IMR-90 (cell line): ENCODE data around the gene HOXA7. TPM values are rescaled to one million over a fixed set of nuclear protein-coding genes. Genes with fewer than 3 reads are reported as not detected.

Source experiments
- ATAC-seq: fragments of 200-7000 bp; cut with Tn5 transposase; 2 replicates; pipeline ENCODE4 v1.9.1; 2020; ENCODE audit warnings: low read depth, mild to moderate bottlenecking, moderate library complexity
- BruUV-seq: library from RNA; stranded (reverse); fragments of 400-500 nt; replicated peaks from 2 replicates; lab custom pipeline; 2021; lab: Mats Ljungman, UMichigan
- CTCF ChIA-PET: fragments of 300-600 bp; formaldehyde crosslinking; extraction: SDS; loops from one replicate; lab custom pipeline; 2021; ENCODE audit warnings: antibody characterized with exemption; lab: Yijun Ruan, JAX
- POLR2A ChIA-PET: fragments of 300-600 bp; sonication (Branson Sonifier 250); formaldehyde crosslinking; loops from one replicate; lab custom pipeline; 2022; ENCODE audit warnings: antibody characterized with exemption; ENCODE audit not compliant: unreplicated experiment; lab: Charles Lee
- DNase-seq: peaks from one replicate; pipeline ENCODE4 v3.0.0; 2013
- H2AFZ ChIP-seq: replicated peaks from 2 replicates; pipeline ENCODE3; 2013; ENCODE audit warnings: low read length, mild to moderate bottlenecking; ENCODE audit not compliant: poor library complexity
- H2AK5ac ChIP-seq: 2 replicates; pipeline ENCODE4 v1.6.1; 2013; ENCODE audit warnings: low read depth, low read length, inconsistent platforms
- H2AK9ac ChIP-seq: replicated peaks from 2 replicates; pipeline ENCODE3; 2013; ENCODE audit warnings: mild to moderate bottlenecking, low read depth, low read length, moderate library complexity; ENCODE audit not compliant: poor library complexity
- H2BK120ac ChIP-seq: 2 replicates; pipeline ENCODE4 v1.6.1; 2013; ENCODE audit warnings: low read depth, low read length, inconsistent platforms
- H2BK15ac ChIP-seq: 3 replicates; pipeline ENCODE4 v1.6.1; 2013; ENCODE audit warnings: low read depth, low read length, inconsistent platforms
- H2BK20ac ChIP-seq: 2 replicates; pipeline ENCODE4 v1.6.1; 2013; ENCODE audit warnings: low read depth, mild to moderate bottlenecking, inconsistent platforms, low read length, moderate library complexity
- H2BK5ac ChIP-seq: 2 replicates; pipeline ENCODE4 v1.6.1; 2013; ENCODE audit warnings: mild to moderate bottlenecking, low read depth, low read length, inconsistent platforms; ENCODE audit not compliant: poor library complexity, severe bottlenecking
- H3K14ac ChIP-seq: replicated peaks from 2 replicates; pipeline ENCODE4 v1.6.1; 2013; ENCODE audit warnings: low read depth, low read length, inconsistent platforms
- H3K18ac ChIP-seq: 2 replicates; pipeline ENCODE4 v1.6.1; 2013; ENCODE audit warnings: low read depth, low read length, control low read depth
- H3K23ac ChIP-seq: 2 replicates; pipeline ENCODE4 v1.6.1; 2013; ENCODE audit warnings: low read depth, low read length, inconsistent platforms
- H3K27ac ChIP-seq: 2 replicates; pipeline ENCODE4 v1.5.1; 2013; ENCODE audit warnings: mild to moderate bottlenecking, control low read depth, low read length; ENCODE audit not compliant: insufficient read depth
- H3K27me3 ChIP-seq: 2 replicates; pipeline ENCODE4 v1.6.1; 2013; ENCODE audit warnings: low read length; ENCODE audit not compliant: control insufficient read depth, insufficient read depth
- H3K36me3 ChIP-seq: 2 replicates; pipeline ENCODE4 v1.6.1; 2013; ENCODE audit warnings: low read length, mixed read lengths; ENCODE audit not compliant: control insufficient read depth, insufficient read depth
- H3K4ac ChIP-seq: 2 replicates; pipeline ENCODE4 v1.6.1; 2013; ENCODE audit warnings: low read depth, low read length, inconsistent platforms
- H3K4me1 ChIP-seq: 2 replicates; pipeline ENCODE4 v1.6.1; 2013; ENCODE audit warnings: low read length, mixed read lengths; ENCODE audit not compliant: control insufficient read depth, insufficient read depth
- H3K4me2 ChIP-seq: 2 replicates; pipeline ENCODE4 v1.6.1; 2013; ENCODE audit warnings: low read depth, mild to moderate bottlenecking, control low read depth, low read length, moderate library complexity
- H3K4me3 ChIP-seq: 2 replicates; pipeline ENCODE4 v1.5.1; 2013; ENCODE audit warnings: low read depth, mild to moderate bottlenecking, control low read depth, low read length, moderate library complexity; ENCODE audit not compliant: insufficient read depth
- H3K56ac ChIP-seq: 2 replicates; pipeline ENCODE4 v1.6.1; 2013; ENCODE audit warnings: low read length, inconsistent platforms; ENCODE audit not compliant: insufficient read depth; ENCODE audit errors: extremely low read depth
- H3K79me1 ChIP-seq, 2 experiments: 2 replicates each; pipeline ENCODE4 v1.6.1; 2013; ENCODE audit warnings: low read length in 2 of 2, inconsistent platforms in 1 of 2, low read depth in 1 of 2
- H3K9ac ChIP-seq: 2 replicates; pipeline ENCODE4 v1.6.1; 2013; ENCODE audit warnings: low read depth, low read length, control low read depth
- H3K9me1 ChIP-seq: 2 replicates; pipeline ENCODE4 v1.6.1; 2013; ENCODE audit warnings: low read length, inconsistent platforms; ENCODE audit not compliant: insufficient read depth
- H3K9me3 ChIP-seq: 2 replicates; pipeline ENCODE4 v1.6.1; 2013; ENCODE audit warnings: low read length; ENCODE audit not compliant: control insufficient read depth, insufficient read depth
- H4K20me1 ChIP-seq: 2 replicates; pipeline ENCODE4 v1.6.1; 2013; ENCODE audit warnings: low read length, inconsistent platforms; ENCODE audit not compliant: insufficient read depth
- H4K5ac ChIP-seq: 2 replicates; pipeline ENCODE4 v1.6.1; 2013; ENCODE audit warnings: mild to moderate bottlenecking, low read depth, low read length, control low read depth
- H4K8ac ChIP-seq, 2 experiments: 2 replicates each; pipeline ENCODE4 v1.6.1; 2013; ENCODE audit warnings: low read depth in 2 of 2, low read length in 2 of 2, control low read depth in 1 of 2, inconsistent platforms in 1 of 2
- H4K91ac ChIP-seq: 2 replicates; pipeline ENCODE4 v1.6.1; 2013; ENCODE audit warnings: low read depth, low read length, inconsistent platforms; ENCODE audit not compliant: insufficient read depth
- MXI1 ChIP-seq: IDR thresholded peaks from 2 replicates; pipeline ENCODE4 v1.6.1; 2012; ENCODE audit warnings: low read depth, mild to moderate bottlenecking, low read length, moderate library complexity, borderline replicate concordance
- WGBS, 2 experiments: methylation state at CpG; one replicate each; pipeline versions ENCODE4 v1.1.5 to v1.1.7; 2013; ENCODE audit warnings: missing lambda C conversion rate in 2 of 2; ENCODE audit not compliant: insufficient read length in 1 of 2; ENCODE audit errors: extremely low coverage in 2 of 2; 5-methylcytosine and 5-hydroxymethylcytosine counted together
- dilution Hi-C: fragments of 300-500 bp; cut with HindIII; formaldehyde crosslinking; loops from one replicate; pipeline ENCODE4 v1.14.3; 2018; ENCODE audit warnings: low sequenced_read_pairs; ENCODE audit not compliant: unreplicated experiment
- in situ Hi-C: fragments of 300-500 bp; cut with MboI; formaldehyde crosslinking; loops from 3 replicates; pipeline ENCODE4 v1.14.3; 2019; ENCODE audit warnings: low sequenced_read_pairs, inconsistent platforms, mixed read lengths
- intact Hi-C: fragments of 100-400 bp; cut with micrococcal nuclease; formaldehyde crosslinking; loops from 2 replicates; pipeline ENCODE4 v1.10.0; 2022
- polyA plus RNA-seq, 3 experiments: library from polyadenylated mRNA; depleted of rRNA; stranded (reverse); fragments of >200 nt; gene quantifications; 2 replicates each; pipeline ENCODE4 v1.2.3, GENCODE V29; 2012; ENCODE audit warnings: low replicate concordance in 1 of 3
- total RNA-seq: library from RNA; depleted of rRNA; stranded (reverse); fragments of >200 nt; gene quantifications from 2 replicates; pipeline ENCODE4 v1.2.3, GENCODE V29; 2012

The HOXA7 gene
- total and polyA plus RNA-seq, 2 of the 4 experiments (the other 2 are of a cell fraction) = 0.18 to 1.7 TPM

DNA sequence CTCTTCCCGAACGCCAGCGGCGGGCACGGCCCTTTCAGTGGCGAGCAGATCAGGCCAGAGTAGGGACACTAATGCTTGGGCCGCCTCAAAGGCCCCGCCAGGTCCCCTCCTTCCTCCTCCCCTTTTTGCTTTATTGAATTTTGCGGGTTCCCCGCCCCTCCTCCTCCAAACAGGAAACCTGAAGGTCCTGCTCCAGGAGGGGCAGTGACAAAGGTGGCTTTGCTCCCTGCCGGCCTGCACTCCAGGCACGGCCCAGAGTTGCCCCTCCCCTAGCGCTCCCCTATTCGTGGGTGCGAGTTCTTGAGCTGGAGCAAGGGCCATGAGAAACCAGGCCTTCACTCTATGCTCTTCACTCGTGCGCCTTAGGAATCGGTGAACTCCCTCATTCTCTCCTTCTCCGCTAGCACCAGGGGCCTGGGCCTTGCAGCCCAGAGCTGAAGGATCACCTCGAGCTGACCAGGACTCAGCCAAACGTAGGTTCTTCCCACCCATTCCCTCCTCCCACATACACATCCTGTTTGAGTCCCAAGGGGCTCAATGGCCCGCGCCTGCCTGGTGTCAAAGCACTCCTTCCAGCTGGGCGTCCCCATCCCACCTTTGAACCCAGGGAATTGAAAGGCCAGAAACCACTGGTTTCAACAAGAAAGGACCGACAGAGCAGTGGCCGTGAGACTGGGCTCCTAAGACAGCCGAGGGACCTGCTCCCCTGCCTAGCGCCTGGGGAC lies 8.3 kb downstream of the HOXA7 start:
- H3K4ac ChIP-seq = peak overlapping the region; percentile 79
- peak overlapping the region; percentile 10 for H2AK9ac ChIP-seq
- H3K23ac ChIP-seq = peak overlapping the region; percentile 96
- peak overlapping the region; percentile 38 for H3K4me3 ChIP-seq
- H4K8ac ChIP-seq = peak overlapping the region; percentile 82 to 84
- H3K9ac ChIP-seq = peak overlapping the region; percentile 68
- CTCF ChIA-PET = no interaction called here
- H2BK20ac ChIP-seq = peak overlapping the region; percentile 33; the same call in 1 of the 2 replicates
- no peaks in the 10 kb centered on the region; the same call in 1 of the 2 replicates for H3K36me3 ChIP-seq
- DNase-seq = no peak
- H3K9me1 ChIP-seq = no peaks in the 10 kb centered on the region
- peak overlapping the region; percentile 47 for H3K18ac ChIP-seq
- peaks cover 17% of the 10 kb centered on the region for H3K4me1 ChIP-seq
- no TSS peak for BruUV-seq
- TF ChIP-seq MXI1 = no peak
- 18% methylated on average over 11 of the region's 28 CpGs; no CpG with 5 or more reads in 1 of the 2 experiments for WGBS, 2 experiments
- intact Hi-C loops = loop anchor here (5.0 kb wide), 1 partner anchor 1056 kb away; no protein-coding TSS in a partner anchor
- peak overlapping the region; percentile 78 for H2AK5ac ChIP-seq
- H3K56ac ChIP-seq = 0 out of 2 replicates have a peak overlapping the region, but pooled peaks have one; percentile 13
- peak overlapping the region; percentile 61 for H4K5ac ChIP-seq
- dilution Hi-C loops = no loop called here
- POLR2A ChIA-PET = no interaction called here
- H3K9me3 ChIP-seq = no peaks in the 10 kb centered on the region
- H2BK15ac ChIP-seq = peak overlapping the region; percentile 53; the same call in 2 of the 3 replicates
- peak overlapping the region; percentile 77 for H4K91ac ChIP-seq
- peaks cover 9 to 27% of the 10 kb centered on the region in 2 experiments; a peak in 3 of 4 replicates for H3K79me1 ChIP-seq
- in situ Hi-C loops = loop anchor here (10.0 kb wide), 1 partner anchor 953 kb away; no protein-coding TSS in a partner anchor
- no peaks in the 10 kb centered on the region for H4K20me1 ChIP-seq
- peak overlapping the region; percentile 56 for H2BK120ac ChIP-seq
- peak overlapping the region; percentile 64 for H2BK5ac ChIP-seq
- peak overlapping the region; percentile 86 for H3K14ac ChIP-seq
- H3K27me3 ChIP-seq = no peaks in the 10 kb centered on the region
- H2AFZ ChIP-seq = peak overlapping the region; percentile 90
- peak overlapping the region; percentile 76 for H3K4me2 ChIP-seq
- H3K27ac ChIP-seq = peak overlapping the region; percentile 96
- ATAC-seq = no peak
